HG03066 (cell line): ENCODE data around the gene MAP3K7.

Source experiments
- ATAC-seq: cut with Tn5 transposase; IDR thresholded peaks from one replicate; pipeline ENCODE4 v1.9.1; 2021; ENCODE audit warnings: low read depth; ENCODE audit not compliant: unreplicated experiment

The MAP3K7 gene

GRCh38 chr6:90485635-90486277, 101.1 kb downstream of the MAP3K7 start:
- no peak for ATAC-seq

- no peak for ATAC-seq
Observed at GRCh38 chr6:90484903-90485302, 102.0 kb downstream of the MAP3K7 start.

GRCh38 chr6:90484385-90484784, 102.5 kb downstream of the MAP3K7 start:
- no peak for ATAC-seq

- no peak for ATAC-seq
Observed at GRCh38 chr6:90483956-90484355, 102.9 kb downstream of the MAP3K7 start.

- ATAC-seq = no peak
Observed at GRCh38 chr6:90483116-90483839, 103.6 kb downstream of the MAP3K7 start.

- ATAC-seq = no peak
Observed at GRCh38 chr6:90480666-90481065, 106.2 kb downstream of the MAP3K7 start.

- ATAC-seq = no peak
Observed at GRCh38 chr6:90479603-90479926, 107.3 kb downstream of the MAP3K7 start.

- peak; percentile 89 for ATAC-seq
Observed at GRCh38 chr6:90478789-90479602, 107.9 kb downstream of the MAP3K7 start.

GRCh38 chr6:90478278-90478677, 108.6 kb downstream of the MAP3K7 start:
- ATAC-seq = no peak

GRCh38 chr6:90477366-90477765, 109.5 kb downstream of the MAP3K7 start:
- ATAC-seq = no peak

- no peak for ATAC-seq
Observed at GRCh38 chr6:90472716-90473115, 114.2 kb downstream of the MAP3K7 start.

GRCh38 chr6:90471263-90471662, 115.6 kb downstream of the MAP3K7 start:
- ATAC-seq = no peak

- ATAC-seq = no peak
Observed at GRCh38 chr6:90469906-90470305, 117.0 kb downstream of the MAP3K7 start.

GRCh38 chr6:90468859-90469258, 118.0 kb downstream of the MAP3K7 start:
- no peak for ATAC-seq

GRCh38 chr6:90468080-90468479, 118.8 kb downstream of the MAP3K7 start:
- ATAC-seq = no peak

- no peak for ATAC-seq
Observed at GRCh38 chr6:90467546-90467945, 119.3 kb downstream of the MAP3K7 start.

GRCh38 chr6:90466154-90466940, 120.5 kb downstream of the MAP3K7 start:
- ATAC-seq = no peak

GRCh38 chr6:90465686-90466085, 121.2 kb downstream of the MAP3K7 start:
- no peak for ATAC-seq

- ATAC-seq = no peak
Observed at GRCh38 chr6:90464507-90464906, 122.4 kb downstream of the MAP3K7 start.

- no peak for ATAC-seq
Observed at GRCh38 chr6:90463874-90464273, 123.0 kb downstream of the MAP3K7 start.
